CD14-positive monocyte (primary cell): ENCODE measurements around the gene PCDHB15. TPM values are rescaled to one million over a fixed set of nuclear protein-coding genes. Genes with fewer than 3 reads are reported as not detected.
"Not testable (repeated sequence)": the region's sequence is repeated elsewhere in the genome, so short reads cannot be mapped to it uniquely, and the experiment has no call there.

ENCODE experiments used
- DNase-seq, 3 donors: peaks; one replicate each; pipeline ENCODE4 v3.0.0-alpha.2; 2011 to 2022
- H2AFZ ChIP-seq: 2 replicates; pipeline ENCODE4 v1.6.0; 2012; ENCODE audit warnings: mild to moderate bottlenecking, low read depth, low read length, inconsistent platforms; ENCODE audit not compliant: insufficient read depth, poor library complexity, severe bottlenecking
- H3K27ac ChIP-seq, 2 donors: 1 replicate in 1 of 2; 2 replicates in 1 of 2; pipeline ENCODE4 v1.5.1; 2012 to 2013; ENCODE audit warnings: low read length in 2 of 2, control low read depth in 1 of 2, inconsistent platforms in 1 of 2, low read depth in 1 of 2, mild to moderate bottlenecking in 1 of 2
- H3K27me3 ChIP-seq, 2 donors: one replicate each; pipeline versions ENCODE4 v1.6.0 to v1.6.1; 2011 to 2013; ENCODE audit warnings: low read length in 2 of 2; ENCODE audit not compliant: control insufficient read depth in 2 of 2, insufficient read depth in 2 of 2
- H3K36me3 ChIP-seq, 2 donors: replicated peaks in 1 of 2; 1 replicate in 1 of 2; 2 replicates in 1 of 2; pipeline versions ENCODE4 v1.5.1 to v1.6.1; 2012 to 2013; ENCODE audit warnings: low read length in 2 of 2, control low read depth in 1 of 2, inconsistent platforms in 1 of 2, mild to moderate bottlenecking in 1 of 2; ENCODE audit not compliant: insufficient read depth in 2 of 2, control insufficient read depth in 1 of 2
- H3K4me1 ChIP-seq, 2 donors: 1 replicate in 1 of 2; 2 replicates in 1 of 2; pipeline versions ENCODE4 v1.5.1 to v1.6.1; 2012 to 2013; ENCODE audit warnings: low read length in 2 of 2, control low read depth in 1 of 2, inconsistent platforms in 1 of 2, mild to moderate bottlenecking in 1 of 2, moderate library complexity in 1 of 2; ENCODE audit not compliant: insufficient read depth in 2 of 2, control insufficient read depth in 1 of 2
- H3K4me2 ChIP-seq: replicated peaks from 2 replicates; pipeline ENCODE3; 2012; ENCODE audit warnings: low read length, moderate library complexity, mild to moderate bottlenecking; ENCODE audit not compliant: poor library complexity, severe bottlenecking; ENCODE audit errors: extremely low read depth
- H3K4me3 ChIP-seq, 3 experiments: fragments of 200-600 bp in 1 of 3; sonication (generic) in 1 of 3; replicated peaks in 1 of 3; 1 replicate in 2 of 3; 2 replicates in 1 of 3; pipeline ENCODE4 v1.5.1; 2011 to 2013; ENCODE audit warnings: low read length in 3 of 3, mild to moderate bottlenecking in 3 of 3, control low read depth in 2 of 3, low read depth in 2 of 3, inconsistent platforms in 1 of 3, moderate library complexity in 1 of 3
- H3K79me2 ChIP-seq: 2 replicates; pipeline ENCODE4 v1.6.0; 2012; ENCODE audit warnings: mild to moderate bottlenecking, control low read depth, inconsistent platforms, low read length, moderate library complexity; ENCODE audit not compliant: insufficient read depth
- H3K9ac ChIP-seq: 2 replicates; pipeline ENCODE4 v1.6.0; 2017; ENCODE audit warnings: low read length, mild to moderate bottlenecking; ENCODE audit not compliant: insufficient read depth, poor library complexity, severe bottlenecking
- H3K9me3 ChIP-seq, 2 donors: replicated peaks in 1 of 2; 1 replicate in 1 of 2; 2 replicates in 1 of 2; pipeline versions ENCODE4 v1.5.1 to v1.6.1; 2012 to 2013; ENCODE audit warnings: low read length in 2 of 2, control low read depth in 1 of 2; ENCODE audit not compliant: control insufficient read depth in 1 of 2, insufficient read depth in 1 of 2
- H4K20me1 ChIP-seq: 2 replicates; pipeline ENCODE4 v1.6.0; 2012; ENCODE audit warnings: mild to moderate bottlenecking, low read length, control low read depth, moderate library complexity; ENCODE audit not compliant: insufficient read depth
- H3K27ac Mint-ChIP-seq, 7 donors: one replicate each; pipeline ENCODE4 v1.8.0; 2020; ENCODE audit warnings: mild to moderate bottlenecking in 7 of 7, mixed read lengths in 7 of 7, moderate library complexity in 6 of 7, inconsistent platforms in 2 of 7
- H3K27me3 Mint-ChIP-seq, 3 donors: one replicate each; pipeline ENCODE4 v1.8.0; 2021 to 2022; ENCODE audit warnings: low read depth in 3 of 3, mild to moderate bottlenecking in 3 of 3, mixed read lengths in 3 of 3, moderate library complexity in 3 of 3, inconsistent platforms in 1 of 3
- H3K36me3 Mint-ChIP-seq, 2 donors: one replicate each; pipeline ENCODE4 v1.8.0; 2020; ENCODE audit warnings: mixed read lengths in 2 of 2, inconsistent platforms in 1 of 2, mild to moderate bottlenecking in 1 of 2
- H3K4me1 Mint-ChIP-seq: one replicate; pipeline ENCODE4 v1.8.0; 2020; ENCODE audit warnings: mild to moderate bottlenecking, mixed read lengths
- H3K4me3 Mint-ChIP-seq, 2 donors: one replicate each; pipeline ENCODE4 v1.8.0; 2020; ENCODE audit warnings: mild to moderate bottlenecking in 2 of 2, mixed read lengths in 2 of 2, moderate library complexity in 1 of 2
- H3K9me3 Mint-ChIP-seq, 7 donors: one replicate each; pipeline ENCODE4 v1.8.0; 2020 to 2022; ENCODE audit warnings: mixed read lengths in 7 of 7, mild to moderate bottlenecking in 6 of 7, moderate library complexity in 6 of 7, inconsistent platforms in 2 of 7
- WGBS: methylation state at CpG from one replicate; pipeline ENCODE4 v1.1.5; 2013; ENCODE audit warnings: missing lambda C conversion rate; ENCODE audit not compliant: insufficient coverage; 5-methylcytosine and 5-hydroxymethylcytosine counted together
- intact Hi-C, 2 donors: fragments of 100-400 bp; cut with micrococcal nuclease; formaldehyde crosslinking; loops; one replicate each; pipeline versions ENCODE4 v1.15.0 to v1.15.1; 2023
- polyA plus RNA-seq, 3 donors: library from polyadenylated mRNA; depleted of rRNA in 1 of 3; unstranded in 2 of 3; stranded (reverse) in 1 of 3; fragments of 300-500 nt in 2 of 3; fragments of >200 nt in 1 of 3; fragmentation: Illumina TruSeq in 2 of 3; gene quantifications; 1 replicate in 2 of 3; 2 replicates in 1 of 3; pipeline ENCODE4 v1.2.3, GENCODE V29; 2012 to 2021
- TF ChIP-seq, protein P1 (sequence below): fragments of 200-600 bp; IDR thresholded peaks from one replicate; pipeline ENCODE4 v1.8.0; 2022; ENCODE audit warnings: antibody characterized with exemption, mild to moderate bottlenecking

PCDHB15 gene
- polyA plus RNA-seq, 3 donors: not detected

DNA sequence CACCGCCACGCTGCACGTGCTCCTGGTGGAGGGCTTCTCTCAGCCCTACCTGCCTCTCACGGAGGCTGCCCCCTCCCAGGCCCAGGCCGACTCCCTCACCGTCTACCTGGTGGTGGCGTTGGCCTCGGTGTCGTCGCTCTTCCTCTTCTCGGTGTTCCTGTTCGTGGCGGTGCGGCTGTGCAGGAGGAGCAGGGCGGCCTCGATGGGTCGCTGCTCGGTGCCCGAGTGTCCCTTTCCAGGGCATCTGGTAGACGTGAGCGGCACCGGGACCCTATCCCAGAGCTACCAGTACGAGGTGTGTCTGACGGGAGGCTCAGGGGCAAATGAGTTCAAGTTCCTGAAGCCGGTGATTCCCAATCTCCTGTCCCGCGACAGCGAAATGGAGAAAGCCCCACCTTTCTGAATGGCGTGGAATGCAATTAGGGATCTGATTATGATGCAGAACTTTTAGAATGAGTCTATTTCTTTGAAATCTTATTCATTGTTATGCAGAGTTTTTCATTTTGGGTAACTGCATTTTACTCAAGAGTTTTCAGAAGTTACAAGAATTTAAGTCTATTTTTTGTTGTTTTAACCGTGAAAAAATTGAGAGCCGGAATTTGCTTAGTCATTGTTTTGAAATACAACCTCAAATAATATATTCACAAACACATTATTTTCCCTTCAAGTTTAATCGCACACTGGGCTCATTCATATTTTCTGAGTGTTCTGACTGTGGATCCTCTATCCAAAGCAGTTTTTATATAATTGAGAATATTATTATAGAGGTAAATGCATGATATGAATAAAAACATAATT is 8.5 kb upstream of the PCDHB15 start:
- H3K4me3 ChIP-seq: no peak overlapping the region
- H4K20me1 ChIP-seq: no peaks in the 10 kb centered on the region
- H2AFZ ChIP-seq: no peak overlapping the region
- peaks cover 48 to 77% of the 10 kb centered on the region in 2 donors for H3K9me3 ChIP-seq
- TF ChIP-seq, protein P1, sequence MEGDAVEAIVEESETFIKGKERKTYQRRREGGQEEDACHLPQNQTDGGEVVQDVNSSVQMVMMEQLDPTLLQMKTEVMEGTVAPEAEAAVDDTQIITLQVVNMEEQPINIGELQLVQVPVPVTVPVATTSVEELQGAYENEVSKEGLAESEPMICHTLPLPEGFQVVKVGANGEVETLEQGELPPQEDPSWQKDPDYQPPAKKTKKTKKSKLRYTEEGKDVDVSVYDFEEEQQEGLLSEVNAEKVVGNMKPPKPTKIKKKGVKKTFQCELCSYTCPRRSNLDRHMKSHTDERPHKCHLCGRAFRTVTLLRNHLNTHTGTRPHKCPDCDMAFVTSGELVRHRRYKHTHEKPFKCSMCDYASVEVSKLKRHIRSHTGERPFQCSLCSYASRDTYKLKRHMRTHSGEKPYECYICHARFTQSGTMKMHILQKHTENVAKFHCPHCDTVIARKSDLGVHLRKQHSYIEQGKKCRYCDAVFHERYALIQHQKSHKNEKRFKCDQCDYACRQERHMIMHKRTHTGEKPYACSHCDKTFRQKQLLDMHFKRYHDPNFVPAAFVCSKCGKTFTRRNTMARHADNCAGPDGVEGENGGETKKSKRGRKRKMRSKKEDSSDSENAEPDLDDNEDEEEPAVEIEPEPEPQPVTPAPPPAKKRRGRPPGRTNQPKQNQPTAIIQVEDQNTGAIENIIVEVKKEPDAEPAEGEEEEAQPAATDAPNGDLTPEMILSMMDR: no peak
- no peaks in the 10 kb centered on the region for H3K4me1 Mint-ChIP-seq
- intact Hi-C loops: no loop called here
- H3K27ac Mint-ChIP-seq: peak overlapping the region in 1 of 7 donors; percentile 50
- WGBS: 19% methylated on average over 21 of the region's 32 CpGs
- no peak overlapping the region for H3K9ac ChIP-seq
- H3K36me3 ChIP-seq: no peaks in the 10 kb centered on the region
- no peak overlapping the region for H3K4me2 ChIP-seq
- no peak overlapping the region for H3K27ac ChIP-seq
- no peak overlapping the region for H3K4me3 Mint-ChIP-seq
- H3K36me3 Mint-ChIP-seq: peaks cover 3% of the 10 kb centered on the region in 2 donors
- DNase-seq: no peak
- peaks cover 8 to 37% of the 10 kb centered on the region in 2 donors for H3K27me3 ChIP-seq
- peaks cover 18 to 31% (median 28%) of the 10 kb centered on the region in 3 donors for H3K27me3 Mint-ChIP-seq
- no peaks in the 10 kb centered on the region for H3K4me1 ChIP-seq
- H3K79me2 ChIP-seq: no peaks in the 10 kb centered on the region
- H3K9me3 Mint-ChIP-seq: peaks cover 31 to 77% (median 59%) of the 10 kb centered on the region in 7 donors

DNA sequence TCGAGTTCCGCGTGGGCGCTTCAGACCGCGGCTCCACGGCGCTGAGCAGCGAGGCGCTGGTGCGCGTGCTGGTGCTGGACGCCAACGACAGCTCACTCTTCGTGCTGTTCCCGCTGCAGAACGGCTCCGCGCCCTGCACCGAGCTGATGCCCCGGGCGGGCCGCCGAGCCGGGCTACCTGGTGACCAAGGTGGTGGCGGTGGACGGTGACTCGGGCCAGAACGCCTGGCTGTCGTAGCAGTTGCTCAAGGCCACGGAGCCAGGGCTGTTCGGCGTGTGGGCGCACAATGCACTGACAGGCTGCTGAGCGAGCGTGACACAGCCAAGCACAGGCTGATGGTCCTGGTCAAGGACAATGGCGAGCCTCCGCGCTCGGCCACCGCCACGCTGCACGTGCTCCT is 3.7 kb upstream of the PCDHB15 start:
- Histone ChIP-seq H3K79me2 (no peaks in the 10 kb centered on the region), H3K9ac (no peak overlapping the region), H2AFZ (no peak overlapping the region), H3K27me3 (peaks cover 2 to 21% of the 10 kb centered on the region in 2 donors), H3K36me3 (no peaks in the 10 kb centered on the region), H4K20me1 (no peaks in the 10 kb centered on the region), H3K4me2 (no peak overlapping the region), H3K27ac (no peak overlapping the region), H3K4me1 (no peaks in the 10 kb centered on the region), H3K9me3 (peaks cover 52 to 90% of the 10 kb centered on the region in 2 donors), H3K4me3 (no peak overlapping the region)
- intact Hi-C loops: no loop called here
- no peak overlapping the region for H3K4me3 Mint-ChIP-seq
- peaks cover 37 to 77% (median 71%) of the 10 kb centered on the region in 7 donors for H3K9me3 Mint-ChIP-seq
- DNase-seq: no peak
- peaks cover 5 to 28% (median 25%) of the 10 kb centered on the region in 3 donors for H3K27me3 Mint-ChIP-seq
- TF ChIP-seq, protein P1: no peak
- no peaks in the 10 kb centered on the region for H3K4me1 Mint-ChIP-seq
- 31% methylated on average over 43 of the region's 43 CpGs for WGBS
- H3K36me3 Mint-ChIP-seq: peaks cover 2% of the 10 kb centered on the region in 2 donors
- H3K27ac Mint-ChIP-seq: no peak overlapping the region

DNA sequence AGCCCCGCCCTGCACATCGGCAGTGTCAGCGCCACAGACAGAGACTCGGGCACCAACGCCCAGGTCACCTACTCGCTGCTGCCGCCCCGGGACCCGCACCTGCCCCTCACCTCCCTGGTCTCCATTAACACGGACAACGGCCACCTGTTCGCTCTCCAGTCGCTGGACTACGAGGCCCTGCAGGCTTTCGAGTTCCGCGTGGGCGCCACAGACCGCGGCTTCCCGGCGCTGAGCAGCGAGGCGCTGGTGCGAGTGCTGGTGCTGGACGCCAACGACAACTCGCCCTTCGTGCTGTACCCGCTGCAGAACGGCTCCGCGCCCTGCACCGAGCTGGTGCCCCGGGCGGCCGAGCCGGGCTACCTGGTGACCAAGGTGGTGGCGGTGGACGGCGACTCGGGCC is 1.8 kb downstream of the PCDHB15 start:
- H3K36me3 Mint-ChIP-seq, H2AFZ ChIP-seq, H3K4me2 ChIP-seq, H3K4me1 ChIP-seq, H3K4me1 Mint-ChIP-seq, H3K27ac Mint-ChIP-seq, H3K27me3 ChIP-seq, DNase-seq, H3K79me2 ChIP-seq, H3K27ac ChIP-seq, H3K4me3 ChIP-seq, H3K36me3 ChIP-seq, H4K20me1 ChIP-seq, H3K4me3 Mint-ChIP-seq, H3K9ac ChIP-seq, intact Hi-C loops: not testable (repeated sequence)
- WGBS: 50% methylated on average over 18 of the region's 42 CpGs
- H3K27me3 Mint-ChIP-seq: peaks cover 0 to 17% (median 9%) of the 10 kb centered on the region in 3 donors
- H3K9me3 ChIP-seq: peaks cover 50 to 89% of the 10 kb centered on the region in 2 donors
- peaks cover 42 to 82% (median 71%) of the 10 kb centered on the region in 7 donors for H3K9me3 Mint-ChIP-seq
